SK-N-SH (cell line): ENCODE measurements around the gene PSMB8. TPM values are rescaled to one million over a fixed set of nuclear protein-coding genes. Genes with fewer than 3 reads are reported as not detected.

Experiments
- CTCF ChIA-PET: fragments of 300-600, 350-600 bp; formaldehyde crosslinking; extraction: SDS; loops from one replicate; lab custom pipeline; 2021; lab: Yijun Ruan, JAX
- POLR2A ChIA-PET: fragments of 350-600 bp; sonication (Branson Sonifier 250); formaldehyde crosslinking; extraction: SDS; loops from one replicate; lab custom pipeline; 2020; ENCODE audit warnings: antibody characterized with exemption, inconsistent platforms; lab: Yijun Ruan, JAX
- DNase-seq: peaks from one replicate; pipeline ENCODE4 v3.0.0; 2012
- H2AFZ ChIP-seq: fragments of 200-600 bp; sonication (generic); 2 replicates; pipeline ENCODE4 v1.8.1; 2016; ENCODE audit warnings: antibody characterized with exemption, mild to moderate bottlenecking, low read depth
- H3F3A ChIP-seq: fragments of 200-600 bp; sonication (generic); replicated peaks from 2 replicates; pipeline ENCODE3; 2016; ENCODE audit warnings: antibody characterized with exemption, mild to moderate bottlenecking; ENCODE audit not compliant: insufficient read depth
- H3K27ac ChIP-seq, 2 experiments: fragments of 200-500 bp in 1 of 2; fragments of 200-600 bp in 1 of 2; sonication (Bioruptor generic) in 1 of 2; sonication (generic), shearing (Covaris generic) in 1 of 2; 2 replicates each; pipeline versions ENCODE4 v1.5.1 to v1.6.1; 2014 to 2016; ENCODE audit warnings: low read depth in 2 of 2, inconsistent platforms in 1 of 2, low read length in 1 of 2, mild to moderate bottlenecking in 1 of 2, mixed read lengths in 1 of 2
- H3K27me3 ChIP-seq: fragments of 200-600 bp; sonication (generic), shearing (Covaris generic); 2 replicates; pipeline ENCODE4 v1.6.1; 2016; ENCODE audit warnings: mixed run types; ENCODE audit not compliant: insufficient read depth
- H3K36me3 ChIP-seq, 2 experiments: fragments of 200-500 bp in 1 of 2; fragments of 200-600 bp in 1 of 2; sonication (Bioruptor generic) in 1 of 2; sonication (generic) in 1 of 2; replicated peaks in 1 of 2; 2 replicates each; pipeline versions ENCODE3 to v1.5.1; 2014 to 2016; ENCODE audit warnings: low read length in 1 of 2, mild to moderate bottlenecking in 1 of 2; ENCODE audit not compliant: insufficient read depth in 2 of 2, control insufficient read depth in 1 of 2
- H3K4me1 ChIP-seq, 2 experiments: fragments of 200-500 bp in 1 of 2; fragments of 200-600 bp in 1 of 2; sonication (Bioruptor generic) in 1 of 2; sonication (generic), shearing (Covaris generic) in 1 of 2; 2 replicates each; pipeline versions ENCODE4 v1.5.1 to v1.6.1; 2014 to 2016; ENCODE audit warnings: low read depth in 1 of 2, low read length in 1 of 2, mixed run types in 1 of 2; ENCODE audit not compliant: insufficient read depth in 2 of 2, control insufficient read depth in 1 of 2
- H3K4me2 ChIP-seq: fragments of 200-600 bp; sonication (generic), shearing (Covaris generic); 2 replicates; pipeline ENCODE4 v1.6.1; 2017; ENCODE audit warnings: mixed run types
- H3K4me3 ChIP-seq, 2 experiments: fragments of 200-500 bp in 1 of 2; fragments of 200-600 bp in 1 of 2; sonication (Bioruptor generic) in 1 of 2; sonication (generic), shearing (Covaris generic) in 1 of 2; 2 replicates each; pipeline versions ENCODE4 v1.5.1 to v1.8.1; 2014 to 2016; ENCODE audit warnings: low read depth in 2 of 2, inconsistent platforms in 1 of 2, low read length in 1 of 2, mild to moderate bottlenecking in 1 of 2, mixed read lengths in 1 of 2, moderate library complexity in 1 of 2
- H3K79me2 ChIP-seq: fragments of 200-600 bp; sonication (generic); 2 replicates; pipeline ENCODE4 v1.8.1; 2017; ENCODE audit warnings: mild to moderate bottlenecking; ENCODE audit not compliant: insufficient read depth
- H3K9ac ChIP-seq: fragments of 200-600 bp; sonication (generic); 2 replicates; pipeline ENCODE4 v1.6.1; 2017; ENCODE audit warnings: mixed run types
- H3K9me2 ChIP-seq: fragments of 200-600 bp; sonication (generic); 2 replicates; pipeline ENCODE4 v1.6.1; 2017; ENCODE audit warnings: mixed run types
- H3K9me3 ChIP-seq: fragments of 200-600 bp; sonication (generic); 2 replicates; pipeline ENCODE4 v1.6.1; 2017; ENCODE audit warnings: mixed run types, mild to moderate bottlenecking, moderate library complexity
- H4K20me1 ChIP-seq: fragments of 200-600 bp; sonication (generic); 2 replicates; pipeline ENCODE4 v1.6.1; 2017; ENCODE audit warnings: mild to moderate bottlenecking, mixed run types; ENCODE audit not compliant: insufficient read depth
- FOSL2 ChIP-seq: IDR thresholded peaks from 2 replicates; pipeline ENCODE4 v1.4.0; 2012; ENCODE audit warnings: low read depth, mild to moderate bottlenecking, moderate library complexity, borderline replicate concordance
- FOXJ3 ChIP-seq: sonication (generic); formaldehyde crosslinking; IDR thresholded peaks from 2 replicates; pipeline ENCODE4 v1.5.1; 2020; ENCODE audit warnings: mild to moderate bottlenecking, missing genetic modification reagents
- FOXM1 ChIP-seq: IDR thresholded peaks from 2 replicates; pipeline ENCODE4 v1.4.0; 2012; ENCODE audit warnings: low read depth, mild to moderate bottlenecking
- GABPA ChIP-seq: IDR thresholded peaks from 2 replicates; pipeline ENCODE4 v1.4.0; 2012; ENCODE audit warnings: low read depth, mild to moderate bottlenecking
- GATA2 ChIP-seq: sonication (generic); formaldehyde crosslinking; IDR thresholded peaks from 2 replicates; pipeline ENCODE4 v1.5.0; 2020; ENCODE audit warnings: mild to moderate bottlenecking, missing genetic modification reagents
- NFIC ChIP-seq: IDR thresholded peaks from 2 replicates; pipeline ENCODE4 v1.4.0; 2012; ENCODE audit warnings: borderline replicate concordance
- NRF1 ChIP-seq: IDR thresholded peaks from 2 replicates; pipeline ENCODE4 v1.6.1; 2012; ENCODE audit warnings: low read depth, mild to moderate bottlenecking, low read length
- POLR2AphosphoS5 ChIP-seq: IDR thresholded peaks from 2 replicates; pipeline ENCODE4 v1.6.1; 2012; ENCODE audit warnings: low read depth, low read length
- RFX5 ChIP-seq: IDR thresholded peaks from 2 replicates; pipeline ENCODE4 v1.6.1; 2012; ENCODE audit warnings: mild to moderate bottlenecking, improper control_type of control experiment, low read length
- RXRA ChIP-seq: IDR thresholded peaks from 2 replicates; pipeline ENCODE4 v1.4.0; 2012; ENCODE audit warnings: low read depth, mild to moderate bottlenecking, borderline replicate concordance
- SMC3 ChIP-seq: IDR thresholded peaks from 2 replicates; pipeline ENCODE4 v1.6.1; 2012; ENCODE audit warnings: low read depth, low read length, improper control_type of control experiment
- TAF1 ChIP-seq: IDR thresholded peaks from 2 replicates; pipeline ENCODE4 v1.6.1; 2012; ENCODE audit warnings: low read depth, mild to moderate bottlenecking, low read length, moderate library complexity, borderline replicate concordance
- YY1 ChIP-seq: IDR thresholded peaks from 2 replicates; pipeline ENCODE4 v1.4.0; 2012; ENCODE audit warnings: low read depth, mild to moderate bottlenecking
- WGBS: methylation state at CpG from one replicate; pipeline ENCODE4 v1.1.6; 2017; ENCODE audit warnings: low lambda C conversion rate; 5-methylcytosine and 5-hydroxymethylcytosine counted together
- polyA plus RNA-seq, 3 experiments: library from polyadenylated mRNA; depleted of rRNA; stranded (reverse); fragments of >200 nt; gene quantifications; 2 replicates each; pipeline ENCODE4 v1.2.3, GENCODE V29; 2012
- TF ChIP-seq, protein P1 (sequence below): IDR thresholded peaks from 2 replicates; pipeline ENCODE4 v1.6.1; 2012; ENCODE audit warnings: mild to moderate bottlenecking, low read depth, low read length, moderate library complexity
- TF ChIP-seq, protein P2 (sequence below): fragments of 150-350 bp; IDR thresholded peaks from 2 replicates; pipeline ENCODE4 v1.6.1; 2016; ENCODE audit warnings: mild to moderate bottlenecking, low read depth, low read length
- TF ChIP-seq, protein P3 (sequence below): IDR thresholded peaks from 2 replicates; pipeline ENCODE4 v1.4.0; 2012; ENCODE audit warnings: low read depth, borderline replicate concordance

The PSMB8 gene
- polyA plus RNA-seq, 1 of the 3 experiments (the other 2 are of a cell fraction), result 52.8 TPM

DNA sequence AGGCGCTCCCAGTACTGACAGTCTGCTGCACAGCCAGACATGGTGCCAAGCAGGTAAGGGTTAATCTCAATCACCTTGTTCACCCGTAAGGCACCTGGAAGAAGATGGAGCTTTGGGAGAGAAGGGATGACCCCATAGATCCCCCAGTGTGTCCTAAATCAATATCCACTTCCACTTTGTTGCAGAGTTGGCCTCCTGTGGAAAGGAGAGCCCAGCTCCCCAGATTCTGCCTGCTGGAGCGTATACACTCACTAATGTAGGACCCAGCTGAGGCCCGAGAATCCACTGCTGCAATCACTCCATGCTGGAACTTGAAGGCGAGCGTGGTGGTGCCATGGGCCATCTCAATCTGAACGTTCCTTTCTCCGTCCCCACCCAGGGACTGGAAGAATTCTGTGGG, 1.2 kb downstream of the PSMB8 start:
- no peaks in the 10 kb centered on the region for H4K20me1 ChIP-seq
- no peaks in the 10 kb centered on the region for H3K79me2 ChIP-seq
- POLR2A ChIA-PET, result no interaction called here
- peaks cover 0 to 16% of the 10 kb centered on the region in 2 experiments; a peak in 1 of 4 replicates for H3K4me1 ChIP-seq
- H3K4me3 ChIP-seq, result no peak overlapping the region
- no peaks in the 10 kb centered on the region for H3K9me3 ChIP-seq
- peaks cover 8% of the 10 kb centered on the region for H3F3A ChIP-seq
- no peak overlapping the region for H2AFZ ChIP-seq
- CTCF ChIA-PET, result interaction anchor here (0.8 to 6.3 kb wide), 3 partner anchors 10 to 23 kb away, joined by 3 to 223 read pairs (median 29); partner anchors contain the start of genes PSMB9 and TAP1
- TF ChIP-seq NRF1 (no peak), TAF1 (no peak), FOXJ3 (no peak), RFX5 (no peak), GABPA (no peak), POLR2AphosphoS5 (no peak), RXRA (no peak), YY1 (no peak), SMC3 (no peak), GATA2 (no peak), NFIC (no peak), FOSL2 (no peak), FOXM1 (no peak)
- TF ChIP-seq, protein P1, sequence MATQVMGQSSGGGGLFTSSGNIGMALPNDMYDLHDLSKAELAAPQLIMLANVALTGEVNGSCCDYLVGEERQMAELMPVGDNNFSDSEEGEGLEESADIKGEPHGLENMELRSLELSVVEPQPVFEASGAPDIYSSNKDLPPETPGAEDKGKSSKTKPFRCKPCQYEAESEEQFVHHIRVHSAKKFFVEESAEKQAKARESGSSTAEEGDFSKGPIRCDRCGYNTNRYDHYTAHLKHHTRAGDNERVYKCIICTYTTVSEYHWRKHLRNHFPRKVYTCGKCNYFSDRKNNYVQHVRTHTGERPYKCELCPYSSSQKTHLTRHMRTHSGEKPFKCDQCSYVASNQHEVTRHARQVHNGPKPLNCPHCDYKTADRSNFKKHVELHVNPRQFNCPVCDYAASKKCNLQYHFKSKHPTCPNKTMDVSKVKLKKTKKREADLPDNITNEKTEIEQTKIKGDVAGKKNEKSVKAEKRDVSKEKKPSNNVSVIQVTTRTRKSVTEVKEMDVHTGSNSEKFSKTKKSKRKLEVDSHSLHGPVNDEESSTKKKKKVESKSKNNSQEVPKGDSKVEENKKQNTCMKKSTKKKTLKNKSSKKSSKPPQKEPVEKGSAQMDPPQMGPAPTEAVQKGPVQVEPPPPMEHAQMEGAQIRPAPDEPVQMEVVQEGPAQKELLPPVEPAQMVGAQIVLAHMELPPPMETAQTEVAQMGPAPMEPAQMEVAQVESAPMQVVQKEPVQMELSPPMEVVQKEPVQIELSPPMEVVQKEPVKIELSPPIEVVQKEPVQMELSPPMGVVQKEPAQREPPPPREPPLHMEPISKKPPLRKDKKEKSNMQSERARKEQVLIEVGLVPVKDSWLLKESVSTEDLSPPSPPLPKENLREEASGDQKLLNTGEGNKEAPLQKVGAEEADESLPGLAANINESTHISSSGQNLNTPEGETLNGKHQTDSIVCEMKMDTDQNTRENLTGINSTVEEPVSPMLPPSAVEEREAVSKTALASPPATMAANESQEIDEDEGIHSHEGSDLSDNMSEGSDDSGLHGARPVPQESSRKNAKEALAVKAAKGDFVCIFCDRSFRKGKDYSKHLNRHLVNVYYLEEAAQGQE, result no peak
- TF ChIP-seq, protein P2, sequence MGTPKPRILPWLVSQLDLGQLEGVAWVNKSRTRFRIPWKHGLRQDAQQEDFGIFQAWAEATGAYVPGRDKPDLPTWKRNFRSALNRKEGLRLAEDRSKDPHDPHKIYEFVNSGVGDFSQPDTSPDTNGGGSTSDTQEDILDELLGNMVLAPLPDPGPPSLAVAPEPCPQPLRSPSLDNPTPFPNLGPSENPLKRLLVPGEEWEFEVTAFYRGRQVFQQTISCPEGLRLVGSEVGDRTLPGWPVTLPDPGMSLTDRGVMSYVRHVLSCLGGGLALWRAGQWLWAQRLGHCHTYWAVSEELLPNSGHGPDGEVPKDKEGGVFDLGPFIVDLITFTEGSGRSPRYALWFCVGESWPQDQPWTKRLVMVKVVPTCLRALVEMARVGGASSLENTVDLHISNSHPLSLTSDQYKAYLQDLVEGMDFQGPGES, result no peak
- TF ChIP-seq, protein P3, sequence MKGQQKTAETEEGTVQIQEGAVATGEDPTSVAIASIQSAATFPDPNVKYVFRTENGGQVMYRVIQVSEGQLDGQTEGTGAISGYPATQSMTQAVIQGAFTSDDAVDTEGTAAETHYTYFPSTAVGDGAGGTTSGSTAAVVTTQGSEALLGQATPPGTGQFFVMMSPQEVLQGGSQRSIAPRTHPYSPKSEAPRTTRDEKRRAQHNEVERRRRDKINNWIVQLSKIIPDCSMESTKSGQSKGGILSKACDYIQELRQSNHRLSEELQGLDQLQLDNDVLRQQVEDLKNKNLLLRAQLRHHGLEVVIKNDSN, result no peak
- no peak overlapping the region for H3K4me2 ChIP-seq
- H3K27ac ChIP-seq, result no peak overlapping the region
- H3K27me3 ChIP-seq, result no peaks in the 10 kb centered on the region
- H3K9ac ChIP-seq, result no peak overlapping the region
- peaks cover 5 to 25% of the 10 kb centered on the region in 2 experiments for H3K36me3 ChIP-seq
- H3K9me2 ChIP-seq, result no peaks in the 10 kb centered on the region
- DNase-seq, result no peak
- 93% methylated on average over 7 of the region's 8 CpGs for WGBS
